Trophoblast cell (in vitro differentiated cells and primary cell): ENCODE data around the gene PHF3. TPM values are rescaled to one million over a fixed set of nuclear protein-coding genes. Genes with fewer than 3 reads are reported as not detected.
A peak's percentile ranks its signal among the peaks of the same experiment; 100 is the strongest.

Experiments used
- DNase-seq, 2 donors: peaks; one replicate each; pipeline ENCODE4 v3.0.0-alpha.2; 2016
- H2AFZ ChIP-seq: 2 replicates; pipeline ENCODE4 v1.6.1; 2013; ENCODE audit warnings: low read length, moderate library complexity, mild to moderate bottlenecking; ENCODE audit not compliant: insufficient read depth, poor library complexity
- H2AK5ac ChIP-seq: 2 replicates; pipeline ENCODE4 v1.6.1; 2013; ENCODE audit warnings: mild to moderate bottlenecking, low read length
- H2BK120ac ChIP-seq: 2 replicates; pipeline ENCODE4 v1.6.1; 2013; ENCODE audit warnings: low read length, mild to moderate bottlenecking, moderate library complexity; ENCODE audit not compliant: insufficient read depth, poor library complexity
- H2BK12ac ChIP-seq: 2 replicates; pipeline ENCODE4 v1.6.1; 2013; ENCODE audit warnings: mild to moderate bottlenecking, low read length, moderate library complexity
- H2BK5ac ChIP-seq: 2 replicates; pipeline ENCODE4 v1.6.1; 2013; ENCODE audit warnings: low read length, low read depth, moderate library complexity, mild to moderate bottlenecking; ENCODE audit not compliant: poor library complexity
- H3K14ac ChIP-seq: 2 replicates; pipeline ENCODE4 v1.6.1; 2013; ENCODE audit warnings: mild to moderate bottlenecking, low read length
- H3K18ac ChIP-seq: 2 replicates; pipeline ENCODE4 v1.6.1; 2013; ENCODE audit warnings: mild to moderate bottlenecking, low read length
- H3K23ac ChIP-seq: 2 replicates; pipeline ENCODE4 v1.6.1; 2013; ENCODE audit warnings: low read length
- H3K27ac ChIP-seq: 2 replicates; pipeline ENCODE4 v1.5.1; 2013; ENCODE audit warnings: low read depth, mild to moderate bottlenecking, inconsistent platforms, low read length, moderate library complexity
- H3K27me3 ChIP-seq: 2 replicates; pipeline ENCODE4 v1.6.1; 2013; ENCODE audit warnings: inconsistent platforms, mild to moderate bottlenecking, low read length, moderate library complexity; ENCODE audit not compliant: insufficient read depth
- H3K36me3 ChIP-seq, 2 experiments: 1 replicate in 1 of 2; 2 replicates in 1 of 2; pipeline ENCODE4 v1.6.1; 2013; ENCODE audit warnings: low read length in 2 of 2, mild to moderate bottlenecking in 2 of 2, moderate library complexity in 1 of 2; ENCODE audit not compliant: insufficient read depth in 2 of 2, control insufficient read depth in 1 of 2
- H3K4ac ChIP-seq: 2 replicates; pipeline ENCODE4 v1.6.1; 2013; ENCODE audit warnings: low read depth, mild to moderate bottlenecking, low read length, moderate library complexity
- H3K4me1 ChIP-seq, 2 experiments: 1 replicate in 1 of 2; 2 replicates in 1 of 2; pipeline ENCODE4 v1.6.1; 2013; ENCODE audit warnings: low read length in 2 of 2, mild to moderate bottlenecking in 2 of 2, moderate library complexity in 1 of 2; ENCODE audit not compliant: insufficient read depth in 2 of 2, control insufficient read depth in 1 of 2
- H3K4me2 ChIP-seq: 2 replicates; pipeline ENCODE4 v1.6.1; 2013; ENCODE audit warnings: inconsistent platforms, mild to moderate bottlenecking, low read length, moderate library complexity
- H3K4me3 ChIP-seq: 2 replicates; pipeline ENCODE4 v1.5.1; 2013; ENCODE audit warnings: mild to moderate bottlenecking, low read depth, low read length, inconsistent platforms
- H3K79me1 ChIP-seq: one replicate; pipeline ENCODE4 v1.6.1; 2013; ENCODE audit warnings: low read length
- H3K79me2 ChIP-seq: 2 replicates; pipeline ENCODE4 v1.6.1; 2013; ENCODE audit warnings: low read length, mild to moderate bottlenecking; ENCODE audit not compliant: control insufficient read depth, insufficient read depth, poor library complexity
- H3K9ac ChIP-seq: 2 replicates; pipeline ENCODE4 v1.6.1; 2013; ENCODE audit warnings: mild to moderate bottlenecking, low read length
- H3K9me3 ChIP-seq: 2 replicates; pipeline ENCODE4 v1.6.1; 2013; ENCODE audit warnings: low read depth, mild to moderate bottlenecking, control low read depth, inconsistent platforms, low read length; ENCODE audit not compliant: insufficient read depth
- H4K12ac ChIP-seq: 2 replicates; pipeline ENCODE4 v1.6.1; 2013; ENCODE audit warnings: low read depth, mild to moderate bottlenecking, low read length, moderate library complexity
- H4K8ac ChIP-seq: 2 replicates; pipeline ENCODE4 v1.6.1; 2013; ENCODE audit warnings: low read depth, mild to moderate bottlenecking, low read length, moderate library complexity
- H4K91ac ChIP-seq: one replicate; pipeline ENCODE4 v1.6.1; 2013; ENCODE audit warnings: low read depth, mild to moderate bottlenecking, low read length, moderate library complexity
- WGBS: extraction: QIAGEN DNeasy Blood & Tissue Kit; methylation state at CpG from one replicate; pipeline ENCODE4 v1.1.7; 2013; ENCODE audit warnings: missing lambda C conversion rate; ENCODE audit not compliant: insufficient read length, insufficient coverage; ENCODE audit errors: extremely low coverage; 5-methylcytosine and 5-hydroxymethylcytosine counted together
- polyA plus RNA-seq: library from polyadenylated mRNA; stranded (reverse); fragments of 200-250 nt; gene quantifications from 2 replicates; pipeline ENCODE4 v1.2.3, GENCODE V29; 2013

PHF3 gene, protein sequence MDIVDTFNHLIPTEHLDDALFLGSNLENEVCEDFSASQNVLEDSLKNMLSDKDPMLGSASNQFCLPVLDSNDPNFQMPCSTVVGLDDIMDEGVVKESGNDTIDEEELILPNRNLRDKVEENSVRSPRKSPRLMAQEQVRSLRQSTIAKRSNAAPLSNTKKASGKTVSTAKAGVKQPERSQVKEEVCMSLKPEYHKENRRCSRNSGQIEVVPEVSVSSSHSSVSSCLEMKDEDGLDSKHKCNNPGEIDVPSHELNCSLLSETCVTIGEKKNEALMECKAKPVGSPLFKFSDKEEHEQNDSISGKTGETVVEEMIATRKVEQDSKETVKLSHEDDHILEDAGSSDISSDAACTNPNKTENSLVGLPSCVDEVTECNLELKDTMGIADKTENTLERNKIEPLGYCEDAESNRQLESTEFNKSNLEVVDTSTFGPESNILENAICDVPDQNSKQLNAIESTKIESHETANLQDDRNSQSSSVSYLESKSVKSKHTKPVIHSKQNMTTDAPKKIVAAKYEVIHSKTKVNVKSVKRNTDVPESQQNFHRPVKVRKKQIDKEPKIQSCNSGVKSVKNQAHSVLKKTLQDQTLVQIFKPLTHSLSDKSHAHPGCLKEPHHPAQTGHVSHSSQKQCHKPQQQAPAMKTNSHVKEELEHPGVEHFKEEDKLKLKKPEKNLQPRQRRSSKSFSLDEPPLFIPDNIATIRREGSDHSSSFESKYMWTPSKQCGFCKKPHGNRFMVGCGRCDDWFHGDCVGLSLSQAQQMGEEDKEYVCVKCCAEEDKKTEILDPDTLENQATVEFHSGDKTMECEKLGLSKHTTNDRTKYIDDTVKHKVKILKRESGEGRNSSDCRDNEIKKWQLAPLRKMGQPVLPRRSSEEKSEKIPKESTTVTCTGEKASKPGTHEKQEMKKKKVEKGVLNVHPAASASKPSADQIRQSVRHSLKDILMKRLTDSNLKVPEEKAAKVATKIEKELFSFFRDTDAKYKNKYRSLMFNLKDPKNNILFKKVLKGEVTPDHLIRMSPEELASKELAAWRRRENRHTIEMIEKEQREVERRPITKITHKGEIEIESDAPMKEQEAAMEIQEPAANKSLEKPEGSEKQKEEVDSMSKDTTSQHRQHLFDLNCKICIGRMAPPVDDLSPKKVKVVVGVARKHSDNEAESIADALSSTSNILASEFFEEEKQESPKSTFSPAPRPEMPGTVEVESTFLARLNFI (N-terminal part only)
- polyA plus RNA-seq, result 19.7 and 21.5 TPM in 2 replicates

DNA sequence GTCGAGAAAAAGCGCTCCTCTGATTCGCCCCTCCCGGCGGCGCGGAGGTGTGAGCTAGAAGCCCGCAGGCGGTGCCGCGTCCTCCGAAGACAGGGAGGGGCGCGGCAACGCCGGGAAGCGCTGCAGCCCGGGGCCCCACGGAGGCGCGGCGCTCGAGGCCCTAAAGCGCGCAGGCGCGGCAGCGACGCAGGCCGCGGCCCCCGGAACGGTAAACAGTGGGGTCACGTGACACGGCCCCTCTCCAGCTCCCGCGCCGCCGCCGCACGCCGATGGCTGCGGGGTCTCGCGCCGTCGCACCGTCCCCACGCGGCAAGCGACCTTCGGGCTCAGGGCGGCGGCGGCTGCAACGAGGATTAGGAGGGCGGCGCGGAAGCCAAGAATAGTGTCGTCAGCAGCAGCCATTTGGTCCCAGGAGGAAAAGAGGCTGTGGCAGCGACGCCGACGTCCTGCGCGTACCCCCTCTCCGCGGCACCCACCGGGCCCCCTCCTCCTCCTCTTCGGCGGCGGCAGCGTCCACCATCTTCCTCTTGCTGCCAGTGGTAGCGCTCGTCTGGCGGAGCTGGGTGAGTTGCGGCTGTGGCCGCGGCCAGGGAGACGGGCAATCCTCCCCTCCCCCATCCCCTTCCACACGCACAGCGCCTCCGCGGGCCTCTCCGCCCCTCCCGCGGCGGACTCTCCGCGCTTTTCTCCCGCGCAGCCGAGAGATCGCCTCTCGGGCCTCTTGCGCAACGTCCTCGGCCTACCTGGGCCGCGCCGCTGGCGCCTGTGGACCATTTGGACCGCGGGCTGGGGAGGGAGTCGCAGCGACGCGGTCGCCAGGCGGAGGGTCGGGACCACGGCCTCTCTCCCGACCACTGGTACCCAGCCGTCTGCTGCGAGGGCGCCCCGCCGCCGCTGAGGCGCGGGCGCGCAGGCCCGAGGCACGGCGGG is at the start of gene PHF3:
Gene PHF3, plus strand, starts transcription at position 215 of the 930 bp plus-strand sequence. CDS start 10,750 bp downstream, outside the sequence.
- WGBS, result no CpG with 5 or more reads among the region's 126 CpGs
- Histone ChIP-seq H3K36me3 (no peaks in the 10 kb centered on the region), H3K79me2 (peaks cover 4% of the 10 kb centered on the region), H2AK5ac (no peak within 1 kb of the TSS), H3K27ac (peak within 1 kb of the TSS; percentile 85), H3K14ac (peak within 1 kb of the TSS; percentile 83), H2BK5ac (peak within 1 kb of the TSS; percentile 63), H3K27me3 (no peaks in the 10 kb centered on the region), H2BK120ac (peak within 1 kb of the TSS; percentile 60), H3K4me2 (peak within 1 kb of the TSS; percentile 97), H3K23ac (no peak within 1 kb of the TSS), H3K79me1 (peaks cover 10% of the 10 kb centered on the region), H3K4ac (peak within 1 kb of the TSS; percentile 47), H2BK12ac (peak within 1 kb of the TSS; percentile 26), H4K8ac (peak within 1 kb of the TSS; percentile 75), H3K9ac (peak within 1 kb of the TSS; percentile 87), H3K9me3 (no peaks in the 10 kb centered on the region), H3K4me3 (peak within 1 kb of the TSS; percentile 100), H4K91ac (peak within 1 kb of the TSS; percentile 73), H4K12ac (peak within 1 kb of the TSS; percentile 80), H2AFZ (peak within 1 kb of the TSS; percentile 80), H3K18ac (peak within 1 kb of the TSS; percentile 58), H3K4me1 (peaks cover 0 to 3% of the 10 kb centered on the region in 2 experiments)
- peak; percentile 91 to 95 for DNase-seq

DNA sequence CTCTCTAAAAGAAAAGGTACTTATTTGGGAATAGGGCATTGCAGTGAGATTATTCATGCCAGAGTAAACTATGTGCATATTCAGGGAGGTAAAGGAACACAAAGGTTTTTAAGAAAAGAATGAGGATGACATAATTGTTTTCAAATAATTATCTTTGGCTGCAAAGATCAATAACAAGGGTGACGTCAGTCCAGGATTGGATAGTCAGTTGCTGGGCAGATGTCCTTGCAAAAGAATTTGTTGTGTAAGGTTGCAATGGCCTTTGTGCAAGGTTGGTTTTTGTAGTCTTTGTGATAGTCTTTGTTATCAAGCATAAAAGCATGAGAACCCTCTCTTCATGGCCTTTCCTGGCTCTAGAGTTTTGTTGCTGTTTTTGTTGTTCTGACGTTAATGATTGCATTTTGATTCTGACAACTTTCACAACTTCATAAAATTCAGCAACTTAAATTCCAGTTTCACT is 45.6 kb upstream of the PHF3 start:
- H3K79me2 ChIP-seq, result no peaks in the 10 kb centered on the region
- H3K14ac ChIP-seq, result no peak overlapping the region
- H3K4me3 ChIP-seq, result no peak overlapping the region
- no peak overlapping the region for H2AK5ac ChIP-seq
- WGBS, result no CpG with 5 or more reads among the region's 2 CpGs
- H3K18ac ChIP-seq, result no peak overlapping the region
- no peak overlapping the region for H3K27ac ChIP-seq
- no peaks in the 10 kb centered on the region for H3K4me1 ChIP-seq
- peak in 1 of 2 donors; percentile 44 for DNase-seq
- H4K12ac ChIP-seq, result no peak overlapping the region
- no peaks in the 10 kb centered on the region for H3K79me1 ChIP-seq
- H3K27me3 ChIP-seq, result no peaks in the 10 kb centered on the region
- no peak overlapping the region for H3K9ac ChIP-seq
- H3K9me3 ChIP-seq, result no peaks in the 10 kb centered on the region
- no peak overlapping the region for H3K4me2 ChIP-seq
- H2BK120ac ChIP-seq, result no peak overlapping the region
- H4K8ac ChIP-seq, result no peak overlapping the region
- H2BK12ac ChIP-seq, result no peak overlapping the region
- H2AFZ ChIP-seq, result no peak overlapping the region
- no peak overlapping the region for H3K23ac ChIP-seq
- H2BK5ac ChIP-seq, result no peak overlapping the region
- H4K91ac ChIP-seq, result no peak overlapping the region
- H3K36me3 ChIP-seq, result no peaks in the 10 kb centered on the region
- H3K4ac ChIP-seq, result no peak overlapping the region

DNA sequence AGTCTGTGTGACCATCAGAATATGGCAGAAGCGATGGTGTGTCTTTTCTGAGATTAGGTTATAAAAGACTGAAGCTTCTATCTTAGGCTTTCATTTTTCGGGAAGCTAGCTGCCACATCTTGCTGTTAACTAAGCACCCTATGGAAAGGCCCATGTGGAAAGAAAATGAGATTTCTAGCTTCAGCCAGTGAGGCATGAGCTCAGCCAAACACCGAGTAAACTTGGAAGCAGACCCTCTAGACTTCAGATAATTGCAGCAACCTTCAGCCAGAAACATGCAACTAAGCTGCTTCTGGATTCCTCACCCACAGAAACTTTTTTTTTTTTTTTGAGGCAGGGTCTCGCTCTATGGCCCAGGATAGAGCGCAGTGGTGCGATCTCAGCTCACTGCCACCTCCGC is 42.7 kb upstream of the PHF3 start:
- no peak overlapping the region for H2BK120ac ChIP-seq
- H4K12ac ChIP-seq, result no peak overlapping the region
- H3K9ac ChIP-seq, result no peak overlapping the region
- H4K8ac ChIP-seq, result no peak overlapping the region
- H2BK5ac ChIP-seq, result no peak overlapping the region
- no peak overlapping the region for H3K4ac ChIP-seq
- H2AK5ac ChIP-seq, result no peak overlapping the region
- no peak overlapping the region for H3K4me2 ChIP-seq
- no peak overlapping the region for H3K14ac ChIP-seq
- no peaks in the 10 kb centered on the region for H3K9me3 ChIP-seq
- H3K4me3 ChIP-seq, result no peak overlapping the region
- H4K91ac ChIP-seq, result no peak overlapping the region
- DNase-seq, result no peak
- no peaks in the 10 kb centered on the region for H3K4me1 ChIP-seq
- no peaks in the 10 kb centered on the region for H3K27me3 ChIP-seq
- no peaks in the 10 kb centered on the region for H3K36me3 ChIP-seq
- H3K18ac ChIP-seq, result no peak overlapping the region
- WGBS, result no CpG with 5 or more reads among the region's 7 CpGs
- H2AFZ ChIP-seq, result no peak overlapping the region
- H3K23ac ChIP-seq, result no peak overlapping the region
- no peak overlapping the region for H2BK12ac ChIP-seq
- no peaks in the 10 kb centered on the region for H3K79me1 ChIP-seq
- no peaks in the 10 kb centered on the region for H3K79me2 ChIP-seq
- no peak overlapping the region for H3K27ac ChIP-seq
